PC-9 (cell line): Measurements from ENCODE around the gene KRTAP10-1. TPM values are rescaled to one million over a fixed set of nuclear protein-coding genes. Genes with fewer than 3 reads are reported as not detected.

Source experiments
- BruUV-seq: library from RNA; stranded (reverse); fragments of 400-500 nt; replicated peaks from 2 replicates; lab custom pipeline; 2021; lab: Mats Ljungman, UMichigan
- CTCF ChIA-PET: fragments of 300-600 bp; sonication (Branson Sonifier 250); formaldehyde crosslinking; loops from one replicate; lab custom pipeline; 2022; ENCODE audit warnings: antibody characterized with exemption; lab: Charles Lee
- POLR2A ChIA-PET: fragments of 300-600 bp; sonication (Branson Sonifier 250); formaldehyde crosslinking; loops from one replicate; lab custom pipeline; 2022; ENCODE audit warnings: antibody characterized with exemption; ENCODE audit not compliant: unreplicated experiment; lab: Charles Lee
- DNase-seq, 2 experiments: peaks; one replicate each; pipeline versions ENCODE4 v3.0.0 to v3.0.0-alpha.2; 2015 to 2022; ENCODE audit warnings: mixed read lengths in 1 of 2
- H2AFZ ChIP-seq: fragments of 200-600 bp; sonication (generic); 2 replicates; pipeline ENCODE4 v1.8.1; 2017; ENCODE audit warnings: antibody characterized with exemption
- H3F3A ChIP-seq: fragments of 200-600 bp; sonication (generic); 2 replicates; pipeline ENCODE4 v1.8.1; 2017; ENCODE audit warnings: antibody characterized with exemption, mild to moderate bottlenecking, low read depth; ENCODE audit not compliant: insufficient read depth
- H3K27ac ChIP-seq: fragments of 200-600 bp; sonication (generic); 2 replicates; pipeline ENCODE4 v1.6.1; 2016; ENCODE audit warnings: mixed run types
- H3K27me3 ChIP-seq: fragments of 200-600 bp; sonication (generic); 2 replicates; pipeline ENCODE4 v1.6.1; 2016; ENCODE audit warnings: low read depth, mixed run types; ENCODE audit not compliant: insufficient read depth
- H3K36me3 ChIP-seq: fragments of 200-600 bp; sonication (generic); 2 replicates; pipeline ENCODE4 v1.6.1; 2016; ENCODE audit warnings: low read depth, mixed run types
- H3K4me1 ChIP-seq: fragments of 200-600 bp; sonication (generic); replicated peaks from 2 replicates; pipeline ENCODE4 v1.6.1; 2016; ENCODE audit warnings: mixed run types; ENCODE audit not compliant: insufficient read depth
- H3K4me2 ChIP-seq: fragments of 200-600 bp; sonication (generic); 2 replicates; pipeline ENCODE4 v1.6.1; 2017; ENCODE audit warnings: mixed run types
- H3K4me3 ChIP-seq: fragments of 200-600 bp; sonication (generic); 2 replicates; pipeline ENCODE4 v1.6.1; 2016; ENCODE audit warnings: mixed run types
- H3K79me2 ChIP-seq: fragments of 200-600 bp; sonication (generic); 2 replicates; pipeline ENCODE4 v1.6.1; 2017; ENCODE audit warnings: low read depth, mixed run types
- H3K9me2 ChIP-seq: fragments of 200-600 bp; sonication (generic); 2 replicates; pipeline ENCODE4 v1.8.1; 2017; ENCODE audit warnings: mild to moderate bottlenecking; ENCODE audit not compliant: insufficient read depth
- H3K9me3 ChIP-seq: fragments of 200-600 bp; sonication (generic); 2 replicates; pipeline ENCODE4 v1.8.1; 2016; ENCODE audit warnings: low read depth; ENCODE audit not compliant: insufficient read depth
- H4K20me1 ChIP-seq: fragments of 200-600 bp; sonication (generic); 2 replicates; pipeline ENCODE4 v1.8.1; 2017; ENCODE audit not compliant: insufficient read depth
- EZH2 ChIP-seq: fragments of 200-600 bp; sonication (generic); IDR thresholded peaks from 2 replicates; pipeline ENCODE4 v1.8.0; 2017; ENCODE audit warnings: antibody characterized with exemption, low read depth
- intact Hi-C: fragments of 100-400 bp; cut with micrococcal nuclease; formaldehyde crosslinking; loops from one replicate; pipeline ENCODE4 v1.10.0; 2022; ENCODE audit not compliant: unreplicated experiment
- total RNA-seq: library from RNA; stranded (reverse); gene quantifications from 2 replicates; pipeline ENCODE4 v1.2.3, GENCODE V29; 2021
- TF ChIP-seq, protein P1 (sequence below): fragments of 200-600 bp; sonication (generic); conservative IDR thresholded peaks from 2 replicates; pipeline ENCODE4 v1.6.1; 2017; ENCODE audit warnings: mixed run types, antibody characterized with exemption, mild to moderate bottlenecking, moderate library complexity

Gene KRTAP10-1
- total RNA-seq, 1 experiment from 2014 or later = not detected

DNA sequence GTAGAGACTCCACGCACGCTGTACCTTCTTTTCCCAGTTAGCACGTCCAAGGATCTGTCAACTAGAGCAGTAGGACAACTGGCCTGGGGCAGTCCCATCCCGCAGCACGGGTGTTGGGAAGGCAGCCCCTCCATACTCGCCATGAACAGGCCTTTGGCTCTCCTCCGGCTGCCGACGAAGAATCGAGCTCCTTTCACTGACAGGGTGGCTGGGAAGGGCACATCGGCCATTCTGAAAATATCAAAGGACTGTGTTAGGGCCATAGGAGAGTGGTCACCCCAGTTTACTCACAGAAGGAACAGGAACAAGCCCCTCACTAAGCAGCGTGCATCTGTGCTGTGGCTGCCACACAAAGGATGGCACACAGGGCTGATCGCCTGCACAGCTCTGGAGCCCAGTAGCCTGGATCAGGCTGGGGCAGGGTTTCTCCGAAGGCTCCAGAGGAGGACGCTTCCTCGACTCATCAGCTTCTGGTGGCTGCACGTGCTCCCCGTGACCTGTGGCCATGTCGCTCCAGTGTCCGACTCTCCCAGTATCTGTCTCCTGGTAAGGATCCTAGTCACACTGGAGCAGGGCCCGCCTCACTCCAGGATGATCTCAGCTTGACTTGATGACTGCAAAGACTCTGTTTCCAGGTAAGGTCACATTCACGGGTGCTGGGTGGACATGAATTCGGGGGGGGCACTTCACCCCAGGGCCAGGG, 8.9 kb downstream of the KRTAP10-1 start:
- no peaks in the 10 kb centered on the region for H3K4me1 ChIP-seq
- no peaks in the 10 kb centered on the region for H3K9me2 ChIP-seq
- no TSS peak for BruUV-seq
- no peaks in the 10 kb centered on the region for H3F3A ChIP-seq
- no peaks in the 10 kb centered on the region for H3K9me3 ChIP-seq
- H3K27ac ChIP-seq = no peak overlapping the region
- intact Hi-C loops = no loop called here
- H3K36me3 ChIP-seq = no peaks in the 10 kb centered on the region
- H3K27me3 ChIP-seq = peaks cover 56% of the 10 kb centered on the region
- no peak overlapping the region for H3K4me3 ChIP-seq
- H2AFZ ChIP-seq = no peak overlapping the region
- TF ChIP-seq EZH2 = no peak
- TF ChIP-seq, protein P1, sequence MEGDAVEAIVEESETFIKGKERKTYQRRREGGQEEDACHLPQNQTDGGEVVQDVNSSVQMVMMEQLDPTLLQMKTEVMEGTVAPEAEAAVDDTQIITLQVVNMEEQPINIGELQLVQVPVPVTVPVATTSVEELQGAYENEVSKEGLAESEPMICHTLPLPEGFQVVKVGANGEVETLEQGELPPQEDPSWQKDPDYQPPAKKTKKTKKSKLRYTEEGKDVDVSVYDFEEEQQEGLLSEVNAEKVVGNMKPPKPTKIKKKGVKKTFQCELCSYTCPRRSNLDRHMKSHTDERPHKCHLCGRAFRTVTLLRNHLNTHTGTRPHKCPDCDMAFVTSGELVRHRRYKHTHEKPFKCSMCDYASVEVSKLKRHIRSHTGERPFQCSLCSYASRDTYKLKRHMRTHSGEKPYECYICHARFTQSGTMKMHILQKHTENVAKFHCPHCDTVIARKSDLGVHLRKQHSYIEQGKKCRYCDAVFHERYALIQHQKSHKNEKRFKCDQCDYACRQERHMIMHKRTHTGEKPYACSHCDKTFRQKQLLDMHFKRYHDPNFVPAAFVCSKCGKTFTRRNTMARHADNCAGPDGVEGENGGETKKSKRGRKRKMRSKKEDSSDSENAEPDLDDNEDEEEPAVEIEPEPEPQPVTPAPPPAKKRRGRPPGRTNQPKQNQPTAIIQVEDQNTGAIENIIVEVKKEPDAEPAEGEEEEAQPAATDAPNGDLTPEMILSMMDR = no peak
- ChIA-PET CTCF (no interaction called here), POLR2A (no interaction called here)
- no peak overlapping the region for H3K4me2 ChIP-seq
- no peaks in the 10 kb centered on the region for H3K79me2 ChIP-seq
- H4K20me1 ChIP-seq = no peaks in the 10 kb centered on the region
- DNase-seq = no peak

DNA sequence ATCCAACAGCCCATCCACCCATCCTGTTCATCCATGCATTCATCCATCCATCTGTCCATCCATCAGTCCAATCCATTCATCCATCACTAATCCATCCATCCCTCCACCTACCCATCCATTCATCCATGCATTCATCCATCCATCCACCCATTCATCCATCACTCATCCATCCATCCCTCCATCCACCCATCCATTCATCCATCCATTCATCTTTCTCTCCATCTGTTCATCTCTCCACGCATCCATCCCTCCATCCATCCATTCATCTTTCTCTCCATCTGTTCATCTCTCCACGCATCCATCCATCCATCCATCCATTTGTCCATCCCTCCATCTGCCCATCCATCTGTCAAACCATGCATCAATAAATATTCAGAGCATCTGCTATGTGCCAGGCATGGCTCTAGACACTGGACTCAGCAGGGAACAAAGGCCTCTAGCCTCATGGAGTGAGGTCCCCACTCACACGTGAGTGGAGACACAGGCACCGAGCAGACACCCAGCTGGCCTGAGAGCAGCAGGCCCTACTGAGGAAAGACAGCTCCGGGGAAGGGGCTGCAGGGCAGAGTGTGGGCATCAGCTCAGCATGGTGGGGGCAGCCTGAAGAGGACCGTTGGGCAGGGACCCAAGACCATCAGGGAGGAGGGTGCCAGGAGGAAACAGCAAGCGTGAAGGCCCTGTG, 9.6 kb downstream of the KRTAP10-1 start:
- Histone ChIP-seq H3K4me2 (no peak overlapping the region), H3K9me2 (no peaks in the 10 kb centered on the region), H3K36me3 (no peaks in the 10 kb centered on the region), H3K79me2 (no peaks in the 10 kb centered on the region), H2AFZ (no peak overlapping the region), H3K27me3 (peaks cover 54% of the 10 kb centered on the region), H3K4me1 (no peaks in the 10 kb centered on the region), H3K27ac (no peak overlapping the region), H4K20me1 (no peaks in the 10 kb centered on the region), H3K9me3 (no peaks in the 10 kb centered on the region), H3F3A (no peaks in the 10 kb centered on the region), H3K4me3 (no peak overlapping the region)
- no TSS peak for BruUV-seq
- TF ChIP-seq, protein P1 = no peak
- TF ChIP-seq EZH2 = no peak
- DNase-seq = no peak
- POLR2A ChIA-PET = no interaction called here
- CTCF ChIA-PET = no interaction called here
- intact Hi-C loops = no loop called here

DNA sequence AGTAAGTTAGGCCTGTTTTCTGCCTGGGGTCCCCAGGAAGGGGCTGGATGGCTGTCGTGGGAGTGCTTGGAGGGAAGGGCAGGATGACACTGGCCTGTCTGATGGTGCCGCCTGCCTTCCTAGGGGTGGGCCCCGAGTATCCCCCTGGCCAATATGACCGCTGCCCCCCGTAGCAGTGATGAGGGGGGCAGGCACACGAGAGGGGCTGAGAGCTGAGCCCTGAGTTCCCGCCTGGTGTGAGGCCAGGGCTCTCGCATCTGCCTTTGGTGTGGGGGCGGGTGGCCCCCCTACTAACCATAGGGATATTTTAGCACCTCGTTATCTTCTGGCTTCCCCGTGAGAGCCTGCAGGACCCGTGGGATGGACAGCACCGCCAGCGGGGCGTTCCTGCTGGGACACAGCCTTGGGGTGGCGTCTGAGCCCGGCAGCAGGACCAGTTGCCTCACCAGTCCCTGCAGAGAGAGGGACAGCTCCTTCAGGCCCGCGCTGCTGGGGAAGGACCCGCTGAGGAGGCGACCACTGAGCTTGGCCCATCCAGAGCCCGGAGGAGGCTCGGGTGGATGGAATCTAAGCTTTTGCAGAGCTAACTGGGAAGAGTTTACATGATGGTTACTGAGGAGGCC, 10.4 kb downstream of the KRTAP10-1 start:
- DNase-seq = no peak
- H3K79me2 ChIP-seq = no peaks in the 10 kb centered on the region
- no peak overlapping the region for H3K4me3 ChIP-seq
- H3K9me3 ChIP-seq = no peaks in the 10 kb centered on the region
- no peaks in the 10 kb centered on the region for H4K20me1 ChIP-seq
- BruUV-seq = no TSS peak
- TF ChIP-seq EZH2 = no peak
- TF ChIP-seq, protein P1 = no peak
- no peaks in the 10 kb centered on the region for H3K36me3 ChIP-seq
- peaks cover 3% of the 10 kb centered on the region; the same call in 1 of the 2 replicates for H3F3A ChIP-seq
- H3K4me1 ChIP-seq = no peaks in the 10 kb centered on the region
- intact Hi-C loops = no loop called here
- POLR2A ChIA-PET = no interaction called here
- H3K9me2 ChIP-seq = no peaks in the 10 kb centered on the region
- CTCF ChIA-PET = no interaction called here
- H2AFZ ChIP-seq = no peak overlapping the region
- no peak overlapping the region for H3K4me2 ChIP-seq
- no peak overlapping the region for H3K27ac ChIP-seq
- H3K27me3 ChIP-seq = peaks cover 54% of the 10 kb centered on the region
